ACHN (cell line): ENCODE data around the gene PACC1.

ENCODE experiments used
- DNase-seq: peaks from one replicate; pipeline ENCODE4 v3.0.0-alpha.2; 2015
- in situ Hi-C: cut with HindIII; loops from 2 replicates; pipeline ENCODE4 v1.10.0; 2017; ENCODE audit warnings: low sequenced_read_pairs, low pct_ligation_motif_present, low pct_unique_long_range_greater_than_20kb

PACC1 gene

GRCh38 chr1:212442408-212442807, 27.7 kb upstream of the PACC1 start:
- in situ Hi-C loops = no loop called here
- no peak for DNase-seq

- in situ Hi-C loops = no loop called here
- no peak for DNase-seq
Measured at GRCh38 chr1:212440419-212440818, 25.7 kb upstream of the PACC1 start.

- DNase-seq = no peak
- in situ Hi-C loops = no loop called here
Measured at GRCh38 chr1:212438831-212439237, 24.1 kb upstream of the PACC1 start.

- DNase-seq = no peak
- in situ Hi-C loops = no loop called here
Measured at GRCh38 chr1:212437179-212437798, 22.6 kb upstream of the PACC1 start.

GRCh38 chr1:212434992-212435391, 20.3 kb upstream of the PACC1 start:
- no peak for DNase-seq

GRCh38 chr1:212433577-212434462, 19.1 kb upstream of the PACC1 start:
- in situ Hi-C loops = no loop called here
- no peak for DNase-seq

More at GRCh38 chr1:212434992-212435391, 20.3 kb upstream of the PACC1 start:
- in situ Hi-C loops = no loop called here

- in situ Hi-C loops = no loop called here
- peak; percentile 91 for DNase-seq
Measured at GRCh38 chr1:212432661-212433576, 18.2 kb upstream of the PACC1 start, which contains the start of gene NENF. Gene NENF (plus strand): TSS chr1:212432920. CDS start chr1:212432944, 24 bp downstream.

- in situ Hi-C loops = no loop called here
- DNase-seq = peak; percentile 10
Measured at GRCh38 chr1:212432272-212432660, 17.6 kb upstream of the PACC1 start.

GRCh38 chr1:212431644-212432043, 17.0 kb upstream of the PACC1 start:
- no peak for DNase-seq
- in situ Hi-C loops = no loop called here

GRCh38 chr1:212430955-212431394, 16.3 kb upstream of the PACC1 start:
- DNase-seq = no peak
- in situ Hi-C loops = no loop called here

GRCh38 chr1:212430416-212430815, 15.7 kb upstream of the PACC1 start:
- DNase-seq = no peak
- in situ Hi-C loops = no loop called here

GRCh38 chr1:212428496-212428895, 13.8 kb upstream of the PACC1 start:
- in situ Hi-C loops = no loop called here
- DNase-seq = no peak

- no peak for DNase-seq
- in situ Hi-C loops = no loop called here
Measured at GRCh38 chr1:212423879-212424278, 9.2 kb upstream of the PACC1 start.

- in situ Hi-C loops = no loop called here
Measured at GRCh38 chr1:212421165-212421564, 6.5 kb upstream of the PACC1 start.

GRCh38 chr1:212415107-212415841, 588 bp upstream of the PACC1 start:
- no peak for DNase-seq
- in situ Hi-C loops = no loop called here

More at GRCh38 chr1:212421165-212421564, 6.5 kb upstream of the PACC1 start:
- DNase-seq = no peak

GRCh38 chr1:212413902-212414327, 771 bp downstream of the PACC1 start:
- DNase-seq = no peak
- in situ Hi-C loops = no loop called here

GRCh38 chr1:212412374-212412773, 2.3 kb downstream of the PACC1 start:
- DNase-seq = no peak
- in situ Hi-C loops = no loop called here

- no peak for DNase-seq
- in situ Hi-C loops = no loop called here
Measured at GRCh38 chr1:212410231-212410820, 4.4 kb downstream of the PACC1 start.
